GM20431 (cell line): ENCODE data around the gene RBPJL.
"Not testable (repeated sequence)": the region's sequence is repeated elsewhere in the genome, so short reads cannot be mapped to it uniquely, and the experiment has no call there.

Source experiments
- in situ Hi-C: fragments of 300-500 bp; cut with MseI, MboI; formaldehyde crosslinking; loops from one replicate; pipeline ENCODE4 v1.15.0; 2020; ENCODE audit warnings: low sequenced_read_pairs; ENCODE audit not compliant: unreplicated experiment

Gene RBPJL

GRCh38 chr20:45338121-45339030 is 31.7 kb downstream of the RBPJL start:
- in situ Hi-C loops: no loop called here

- in situ Hi-C loops: no loop called here
Measured at GRCh38 chr20:45339084-45339483, 32.4 kb downstream of the RBPJL start.

- in situ Hi-C loops: no loop called here
Measured at GRCh38 chr20:45339799-45340198, 33.2 kb downstream of the RBPJL start.

- in situ Hi-C loops: no loop called here
Measured at GRCh38 chr20:45340236-45340847, 33.7 kb downstream of the RBPJL start.

- in situ Hi-C loops: no loop called here
Measured at GRCh38 chr20:45340951-45341350, 34.3 kb downstream of the RBPJL start.

GRCh38 chr20:45341579-45341938 is 34.9 kb downstream of the RBPJL start:
- in situ Hi-C loops: no loop called here

GRCh38 chr20:45341939-45342854 is 35.6 kb downstream of the RBPJL start:
- in situ Hi-C loops: no loop called here

- in situ Hi-C loops: no loop called here
Measured at GRCh38 chr20:45342855-45343531, 36.4 kb downstream of the RBPJL start.

- in situ Hi-C loops: no loop called here
Measured at GRCh38 chr20:45343532-45344167, 37.0 kb downstream of the RBPJL start.

- in situ Hi-C loops: no loop called here
Measured at GRCh38 chr20:45344168-45344860, 37.7 kb downstream of the RBPJL start.

- in situ Hi-C loops: no loop called here
Measured at GRCh38 chr20:45345104-45345936, 38.7 kb downstream of the RBPJL start.

- in situ Hi-C loops: no loop called here
Measured at GRCh38 chr20:45346291-45346718, 39.7 kb downstream of the RBPJL start.

- in situ Hi-C loops: no loop called here
Measured at GRCh38 chr20:45346851-45347250, 40.2 kb downstream of the RBPJL start.

- in situ Hi-C loops: no loop called here
Measured at GRCh38 chr20:45347297-45347935, 40.8 kb downstream of the RBPJL start.

GRCh38 chr20:45347936-45348778 is 41.5 kb downstream of the RBPJL start, which contains the start of gene SDC4:
Gene SDC4, minus strand, starts transcription at chr20:45348424. Its CDS starts 40 bp downstream, at chr20:45348384.
- in situ Hi-C loops: no loop called here

- in situ Hi-C loops: no loop called here
Measured at GRCh38 chr20:45350217-45350616, 43.6 kb downstream of the RBPJL start.

GRCh38 chr20:45350795-45351194 is 44.2 kb downstream of the RBPJL start:
- in situ Hi-C loops: not testable (repeated sequence)
